WERI-Rb-1 (cell line): ENCODE data around the gene SPATA16.
"Not testable (repeated sequence)": the region's sequence is repeated elsewhere in the genome, so short reads cannot be mapped to it uniquely, and the experiment has no call there.

Experiments used
- DNase-seq: peaks from one replicate; pipeline ENCODE4 v3.0.0-alpha.2; 2020
- H3K27ac ChIP-seq: fragments of 250-450 bp; sonication (Bioruptor Pico); 2 replicates; pipeline ENCODE4 v1.5.1; 2020; ENCODE audit warnings: mild to moderate bottlenecking, moderate library complexity
- H3K27me3 ChIP-seq: fragments of 250-450 bp; sonication (Bioruptor Pico); 2 replicates; pipeline ENCODE4 v1.5.1; 2021; ENCODE audit warnings: mild to moderate bottlenecking, low read depth, moderate library complexity; ENCODE audit not compliant: insufficient read depth, severe bottlenecking
- H3K36me3 ChIP-seq: fragments of 250-450 bp; sonication (Bioruptor Pico); 2 replicates; pipeline ENCODE4 v1.5.1; 2020; ENCODE audit warnings: mild to moderate bottlenecking, moderate library complexity
- H3K4me3 ChIP-seq: 2 replicates; pipeline ENCODE4 v1.5.1; 2011; ENCODE audit warnings: low read depth, mild to moderate bottlenecking, control low read depth, low read length
- H3K9me3 ChIP-seq: fragments of 250-450 bp; sonication (Bioruptor Pico); 2 replicates; pipeline ENCODE4 v1.5.1; 2021; ENCODE audit warnings: mild to moderate bottlenecking, moderate library complexity; ENCODE audit not compliant: severe bottlenecking
- TF ChIP-seq, protein P1 (sequence below): IDR thresholded peaks from 2 replicates; pipeline ENCODE4 v1.5.1; 2011; ENCODE audit warnings: low read depth, mild to moderate bottlenecking, control low read depth, inconsistent platforms, low read length

The SPATA16 gene, protein sequence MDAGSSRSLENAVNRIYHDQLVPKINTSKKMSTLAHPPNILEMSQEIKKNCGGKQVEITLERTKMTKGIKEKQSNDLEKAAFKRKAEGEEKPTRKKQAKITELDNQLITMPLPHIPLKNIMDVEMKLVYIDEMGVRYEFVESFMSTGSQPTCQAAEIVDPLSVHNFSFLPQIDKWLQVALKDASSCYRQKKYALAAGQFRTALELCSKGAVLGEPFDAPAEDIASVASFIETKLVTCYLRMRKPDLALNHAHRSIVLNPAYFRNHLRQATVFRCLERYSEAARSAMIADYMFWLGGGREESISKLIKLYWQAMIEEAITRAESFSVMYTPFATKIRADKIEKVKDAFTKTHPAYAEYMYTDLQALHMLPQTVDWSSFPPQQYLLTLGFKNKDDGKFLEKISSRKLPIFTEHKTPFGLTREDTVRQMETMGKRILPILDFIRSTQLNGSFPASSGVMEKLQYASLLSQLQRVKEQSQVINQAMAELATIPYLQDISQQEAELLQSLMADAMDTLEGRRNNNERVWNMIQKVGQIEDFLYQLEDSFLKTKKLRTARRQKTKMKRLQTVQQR

DNA sequence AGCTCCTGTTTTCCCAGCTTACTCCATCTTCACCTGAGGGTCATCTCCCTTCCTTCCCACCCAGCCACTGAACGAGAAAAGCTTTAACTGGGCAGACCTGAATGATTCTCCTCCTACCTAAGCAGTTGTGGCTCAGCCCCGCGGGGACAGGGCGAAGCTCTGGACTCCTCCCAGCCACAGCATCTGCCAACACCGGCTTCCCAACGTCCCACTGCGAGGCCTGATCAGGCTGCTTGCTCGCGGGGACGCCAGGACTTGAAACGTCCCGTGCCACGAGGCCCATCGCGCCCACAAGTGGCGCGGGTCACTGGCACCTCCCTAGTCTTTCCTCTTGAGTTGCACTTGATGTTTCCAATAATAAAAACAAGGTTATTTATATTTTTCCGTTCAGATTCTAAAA is at the start of gene SPATA16:
TSS of gene SPATA16 (minus strand) at position 250 of the 400 bp plus-strand sequence. CDS start 23,504 bp downstream, outside the sequence.
- TF ChIP-seq, protein P1, sequence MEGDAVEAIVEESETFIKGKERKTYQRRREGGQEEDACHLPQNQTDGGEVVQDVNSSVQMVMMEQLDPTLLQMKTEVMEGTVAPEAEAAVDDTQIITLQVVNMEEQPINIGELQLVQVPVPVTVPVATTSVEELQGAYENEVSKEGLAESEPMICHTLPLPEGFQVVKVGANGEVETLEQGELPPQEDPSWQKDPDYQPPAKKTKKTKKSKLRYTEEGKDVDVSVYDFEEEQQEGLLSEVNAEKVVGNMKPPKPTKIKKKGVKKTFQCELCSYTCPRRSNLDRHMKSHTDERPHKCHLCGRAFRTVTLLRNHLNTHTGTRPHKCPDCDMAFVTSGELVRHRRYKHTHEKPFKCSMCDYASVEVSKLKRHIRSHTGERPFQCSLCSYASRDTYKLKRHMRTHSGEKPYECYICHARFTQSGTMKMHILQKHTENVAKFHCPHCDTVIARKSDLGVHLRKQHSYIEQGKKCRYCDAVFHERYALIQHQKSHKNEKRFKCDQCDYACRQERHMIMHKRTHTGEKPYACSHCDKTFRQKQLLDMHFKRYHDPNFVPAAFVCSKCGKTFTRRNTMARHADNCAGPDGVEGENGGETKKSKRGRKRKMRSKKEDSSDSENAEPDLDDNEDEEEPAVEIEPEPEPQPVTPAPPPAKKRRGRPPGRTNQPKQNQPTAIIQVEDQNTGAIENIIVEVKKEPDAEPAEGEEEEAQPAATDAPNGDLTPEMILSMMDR, result no peak
- Histone ChIP-seq H3K27ac (no peak within 1 kb of the TSS), H3K4me3 (no peak within 1 kb of the TSS), H3K36me3 (no peaks in the 10 kb centered on the region), H3K9me3 (no peaks in the 10 kb centered on the region), H3K27me3 (no peaks in the 10 kb centered on the region)
- DNase-seq, result no peak

DNA sequence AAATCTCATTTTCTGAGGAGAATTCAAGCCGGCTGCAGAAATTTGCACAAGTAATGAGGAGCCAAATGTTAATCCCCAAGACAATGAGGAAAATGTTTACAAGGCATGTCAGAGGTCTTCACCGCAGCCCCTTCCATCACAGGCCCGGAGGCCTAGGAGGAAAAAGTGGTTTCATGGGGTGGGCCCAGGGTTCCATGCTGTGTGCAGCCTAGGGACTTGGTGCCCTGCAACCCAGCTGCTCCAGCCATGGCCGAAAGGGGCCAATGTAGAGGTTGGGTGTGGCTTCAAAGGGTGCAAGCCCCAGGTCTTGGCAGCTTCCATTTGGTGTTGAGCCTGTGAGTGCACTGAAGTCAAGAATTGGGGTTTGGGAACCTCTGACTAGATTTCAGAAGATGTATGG is 42.0 kb upstream of the SPATA16 start:
- DNase-seq, H3K27ac ChIP-seq, H3K36me3 ChIP-seq, H3K27me3 ChIP-seq, H3K4me3 ChIP-seq, H3K9me3 ChIP-seq: not testable (repeated sequence)

DNA sequence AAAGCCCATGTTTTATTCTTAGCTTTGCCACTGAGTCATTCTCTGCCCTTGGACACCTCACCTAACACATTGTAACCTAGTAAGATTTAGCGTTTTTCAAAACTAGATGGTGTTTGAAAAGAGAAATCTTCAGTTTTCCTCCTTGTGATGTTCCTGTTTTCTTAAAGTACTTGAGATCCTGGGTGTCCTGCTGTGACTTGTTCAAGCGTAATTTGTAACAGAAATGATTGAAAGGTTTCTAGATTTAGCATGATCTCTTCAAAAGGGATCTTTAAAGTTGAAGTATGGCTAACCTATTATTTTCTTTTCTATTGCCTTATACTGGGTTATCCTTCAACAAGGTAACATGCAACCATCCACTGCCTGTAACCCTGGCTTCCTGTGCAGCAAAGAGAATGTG is 32.6 kb upstream of the SPATA16 start:
- Histone ChIP-seq H3K27me3 (no peaks in the 10 kb centered on the region), H3K36me3 (no peaks in the 10 kb centered on the region), H3K4me3 (no peak overlapping the region), H3K9me3 (no peaks in the 10 kb centered on the region), H3K27ac (no peak overlapping the region)
- no peak for DNase-seq
- TF ChIP-seq, protein P1, result no peak

DNA sequence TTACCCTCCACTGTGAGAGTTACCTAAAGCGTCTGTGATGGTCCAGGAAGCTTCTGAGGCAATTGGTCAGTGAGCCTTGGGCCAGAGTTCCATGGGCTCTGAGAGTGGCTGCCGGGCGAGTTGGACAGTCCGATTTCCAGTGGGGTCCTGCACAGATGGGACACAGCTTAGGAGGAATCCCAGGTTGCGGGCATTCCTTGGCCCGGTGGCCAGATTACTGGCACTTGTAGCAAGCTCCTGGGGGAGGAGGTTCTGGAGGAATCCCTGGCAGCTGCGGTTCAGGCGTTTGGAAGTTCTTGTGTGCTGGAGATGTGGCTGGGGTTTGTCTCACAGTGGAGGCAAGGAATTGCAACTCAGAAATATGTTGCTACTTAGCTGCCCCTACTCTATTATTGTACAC is 18.1 kb upstream of the SPATA16 start:
- not testable (repeated sequence) for H3K9me3 ChIP-seq, H3K27me3 ChIP-seq, H3K27ac ChIP-seq, H3K4me3 ChIP-seq, DNase-seq, H3K36me3 ChIP-seq

DNA sequence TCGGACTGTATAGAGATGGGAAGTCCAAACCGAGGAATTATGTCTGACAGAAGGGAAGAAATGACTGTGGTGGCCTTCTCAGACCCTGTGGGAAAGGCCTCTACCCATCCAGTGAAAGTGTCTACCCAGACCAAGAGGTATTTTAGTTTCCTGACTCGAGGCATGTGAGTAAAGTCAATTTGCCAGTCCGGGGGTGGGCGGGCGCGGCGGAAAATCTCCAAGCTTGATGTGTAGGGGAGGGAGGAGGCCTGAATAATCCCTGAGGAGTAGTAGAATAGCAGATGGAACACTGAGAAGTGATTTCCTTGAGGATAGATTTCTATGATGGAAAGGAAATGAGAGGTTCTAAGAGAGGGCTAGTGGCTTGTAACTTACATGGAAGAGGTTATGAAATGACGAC is 15.5 kb upstream of the SPATA16 start:
- H3K27me3 ChIP-seq, H3K36me3 ChIP-seq, DNase-seq: not testable (repeated sequence)

DNA sequence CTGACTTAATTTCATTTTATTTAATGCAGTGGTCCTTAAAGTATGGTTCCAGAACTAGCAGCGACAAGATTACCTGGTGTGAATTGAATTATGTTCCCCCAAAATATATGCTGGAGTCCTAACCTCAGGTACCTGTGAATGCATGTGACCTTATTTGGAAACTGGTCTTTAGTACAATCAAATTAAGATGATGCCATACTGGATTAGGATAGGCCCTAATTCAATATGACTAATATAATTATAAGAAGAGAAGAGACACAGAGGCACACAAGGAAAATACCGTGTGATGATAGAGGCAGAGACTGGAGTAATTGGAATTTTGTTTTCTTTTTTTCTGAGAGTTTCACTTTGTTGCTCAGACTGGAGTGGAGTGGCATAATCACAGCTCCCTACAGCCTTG is 12.6 kb upstream of the SPATA16 start:
- Histone ChIP-seq H3K27ac (no peak overlapping the region), H3K9me3 (no peaks in the 10 kb centered on the region), H3K27me3 (no peaks in the 10 kb centered on the region), H3K36me3 (no peaks in the 10 kb centered on the region), H3K4me3 (no peak overlapping the region)
- no peak for DNase-seq
- TF ChIP-seq, protein P1, result no peak

More for the DNA sequence above, 15.5 kb upstream of the SPATA16 start:
- not testable (repeated sequence) for H3K27ac ChIP-seq, H3K9me3 ChIP-seq, H3K4me3 ChIP-seq

DNA sequence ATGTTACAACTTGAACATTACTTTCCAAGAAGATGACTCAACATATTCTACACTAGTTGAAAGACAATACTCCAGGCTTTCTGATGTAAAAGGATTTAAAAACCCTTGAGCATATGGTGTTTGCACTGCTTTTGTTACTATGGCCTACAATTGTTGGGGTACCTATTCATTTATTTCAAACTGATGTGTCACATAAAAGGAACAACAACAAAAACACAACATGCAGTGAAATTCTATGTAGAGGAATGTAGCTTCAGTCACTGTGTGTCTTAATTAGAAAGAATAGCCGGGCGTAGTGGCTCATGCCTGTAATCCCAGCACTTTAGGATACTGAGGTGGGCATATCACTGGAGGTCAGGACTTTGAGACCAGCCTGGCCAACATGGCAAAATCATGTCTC is 1.6 kb downstream of the SPATA16 start:
- H3K27ac ChIP-seq, result no peak overlapping the region
- H3K4me3 ChIP-seq, result no peak overlapping the region
- DNase-seq, result no peak
- H3K36me3 ChIP-seq, result no peaks in the 10 kb centered on the region
- no peaks in the 10 kb centered on the region for H3K9me3 ChIP-seq
- H3K27me3 ChIP-seq, result no peaks in the 10 kb centered on the region
- TF ChIP-seq, protein P1, result no peak
